Activated T-cell treated with anti-CD3 and anti-CD28 coated beads, Interleukin-2, amount 50 U/mL, for 72 hours (primary cell): ENCODE data around the gene IFTAP. TPM values are rescaled to one million over a fixed set of nuclear protein-coding genes. Genes with fewer than 3 reads are reported as not detected.
"Not testable (repeated sequence)": the region's sequence is repeated elsewhere in the genome, so short reads cannot be mapped to it uniquely, and the experiment has no call there.

Source experiments
- ATAC-seq, 2 donors: fragments of 150-1000 bp; cut with Tn5 transposase; replicated peaks in 1 of 2; 2 replicates each; pipeline ENCODE4 v1.10.0; 2021; ENCODE audit warnings: moderate library complexity in 2 of 2, mild to moderate bottlenecking in 1 of 2
- DNase-seq, 2 donors: peaks; one replicate each; pipeline ENCODE4 v3.0.0; 2021 to 2022; ENCODE audit warnings: mixed read lengths in 1 of 2
- H3K27ac Mint-ChIP-seq: one replicate; pipeline ENCODE4 v1.8.0; 2022; ENCODE audit warnings: mild to moderate bottlenecking, moderate library complexity, mixed read lengths
- H3K27me3 Mint-ChIP-seq: one replicate; pipeline ENCODE4 v1.8.0; 2022; ENCODE audit warnings: low read depth, mixed read lengths
- H3K36me3 Mint-ChIP-seq, 2 donors: one replicate each; pipeline ENCODE4 v1.8.0; 2022; ENCODE audit warnings: mixed read lengths in 2 of 2, mild to moderate bottlenecking in 1 of 2; ENCODE audit not compliant: insufficient read depth in 2 of 2
- H3K4me1 Mint-ChIP-seq: one replicate; pipeline ENCODE4 v1.8.0; 2022; ENCODE audit warnings: low read depth, mixed read lengths
- H3K4me3 Mint-ChIP-seq, 2 donors: one replicate each; pipeline ENCODE4 v1.8.0; 2022; ENCODE audit warnings: mild to moderate bottlenecking in 2 of 2, mixed read lengths in 2 of 2, moderate library complexity in 2 of 2
- H3K9me3 Mint-ChIP-seq, 2 donors: one replicate each; pipeline ENCODE4 v1.8.0; 2022; ENCODE audit warnings: mixed read lengths in 2 of 2
- total RNA-seq, 2 donors: library from RNA; stranded (reverse); gene quantifications; one replicate each; pipeline ENCODE4 v1.2.3, GENCODE V29; 2022

IFTAP gene
- total RNA-seq: 1 to 10 TPM; 3.9 to 4.1 TPM

GRCh38 chr11:36594316-36594989, at the start of gene IFTAP:
Gene IFTAP, plus strand, starts transcription at chr11:36594502. Its CDS starts 15,602 bp downstream, at chr11:36610104.
- H3K36me3 Mint-ChIP-seq: no peaks in the 10 kb centered on the region
- no peaks in the 10 kb centered on the region for H3K9me3 Mint-ChIP-seq
- H3K27me3 Mint-ChIP-seq: peaks cover 28% of the 10 kb centered on the region
- peak within 1 kb of the TSS; percentile 46 for H3K27ac Mint-ChIP-seq
- DNase-seq (peak; percentile 11 to 19), ATAC-seq (peak; percentile 75 to 77)
- peaks cover 25% of the 10 kb centered on the region for H3K4me1 Mint-ChIP-seq
- H3K4me3 Mint-ChIP-seq: peak within 1 kb of the TSS; percentile 90 to 93

GRCh38 chr11:36550385-36551115, 43.8 kb upstream of the IFTAP start:
- no peak for DNase-seq
- ATAC-seq: no peak
- Mint-ChIP-seq H3K27me3 (peaks cover 13% of the 10 kb centered on the region), H3K9me3 (peaks cover 0 to 4% of the 10 kb centered on the region in 2 donors), H3K36me3 (peaks cover 0 to 1% of the 10 kb centered on the region in 2 donors), H3K4me1 (no peaks in the 10 kb centered on the region), H3K4me3 (no peak overlapping the region), H3K27ac (no peak overlapping the region)

- H3K36me3 Mint-ChIP-seq, ATAC-seq, H3K4me3 Mint-ChIP-seq, DNase-seq, H3K27me3 Mint-ChIP-seq, H3K27ac Mint-ChIP-seq, H3K9me3 Mint-ChIP-seq: not testable (repeated sequence)
- H3K4me1 Mint-ChIP-seq: peaks cover 23% of the 10 kb centered on the region
These were observed 36.9 kb upstream of the IFTAP start for GRCh38 chr11:36557390-36557789.

- Mint-ChIP-seq H3K9me3 (peaks cover 0 to 3% of the 10 kb centered on the region in 2 donors), H3K36me3 (peaks cover 2 to 4% of the 10 kb centered on the region in 2 donors), H3K27ac (peak overlapping the region; percentile 9), H3K4me3 (peak overlapping the region in 1 of 2 donors; percentile 65), H3K4me1 (peaks cover 23% of the 10 kb centered on the region), H3K27me3 (peaks cover 6% of the 10 kb centered on the region)
- DNase-seq (no peak), ATAC-seq (no peak)
These were observed 36.3 kb upstream of the IFTAP start for GRCh38 chr11:36557991-36558390.

GRCh38 chr11:36558571-36559413, 35.5 kb upstream of the IFTAP start:
- Mint-ChIP-seq H3K4me1 (peaks cover 23% of the 10 kb centered on the region), H3K27ac (peak overlapping the region; percentile 9), H3K36me3 (peaks cover 2 to 4% of the 10 kb centered on the region in 2 donors), H3K27me3 (peaks cover 7% of the 10 kb centered on the region), H3K9me3 (peaks cover 0 to 3% of the 10 kb centered on the region in 2 donors), H3K4me3 (peak overlapping the region; percentile 65 to 68)
- ATAC-seq (peak; percentile 72 to 86), DNase-seq (no peak)

GRCh38 chr11:36564376-36565030, 29.8 kb upstream of the IFTAP start:
- Mint-ChIP-seq H3K4me1 (peaks cover 8% of the 10 kb centered on the region), H3K27me3 (peaks cover 40% of the 10 kb centered on the region), H3K9me3 (peaks cover 0 to 1% of the 10 kb centered on the region in 2 donors), H3K27ac (no peak overlapping the region), H3K4me3 (peak overlapping the region; percentile 67 to 91), H3K36me3 (no peaks in the 10 kb centered on the region)
- peak; percentile 36 to 43 for DNase-seq
- peak; percentile 58 to 64 for ATAC-seq

GRCh38 chr11:36565031-36565610, 29.2 kb upstream of the IFTAP start:
- Mint-ChIP-seq H3K36me3 (no peaks in the 10 kb centered on the region), H3K27ac (no peak overlapping the region), H3K9me3 (peaks cover 0 to 1% of the 10 kb centered on the region in 2 donors), H3K4me1 (peaks cover 5% of the 10 kb centered on the region), H3K27me3 (peaks cover 42% of the 10 kb centered on the region), H3K4me3 (peak overlapping the region in 1 of 2 donors; percentile 91)
- DNase-seq (no peak), ATAC-seq (no peak)

- Mint-ChIP-seq H3K9me3 (no peaks in the 10 kb centered on the region), H3K27me3 (peaks cover 55% of the 10 kb centered on the region), H3K36me3 (no peaks in the 10 kb centered on the region), H3K4me1 (peaks cover 5% of the 10 kb centered on the region), H3K4me3 (no peak overlapping the region), H3K27ac (no peak overlapping the region)
- DNase-seq (no peak), ATAC-seq (no peak)
These were observed 27.8 kb upstream of the IFTAP start for GRCh38 chr11:36566407-36567053.

GRCh38 chr11:36567694-36568093, 26.6 kb upstream of the IFTAP start, which contains the start of gene RAG1:
Gene RAG1, plus strand, starts transcription at chr11:36568007. Its CDS starts 5,298 bp downstream, at chr11:36573305.
- ATAC-seq: no peak
- no peaks in the 10 kb centered on the region for H3K9me3 Mint-ChIP-seq
- peaks cover 62% of the 10 kb centered on the region for H3K27me3 Mint-ChIP-seq
- no peak within 1 kb of the TSS for H3K27ac Mint-ChIP-seq
- no peaks in the 10 kb centered on the region for H3K36me3 Mint-ChIP-seq
- DNase-seq: no peak
- peaks cover 5% of the 10 kb centered on the region for H3K4me1 Mint-ChIP-seq
- H3K4me3 Mint-ChIP-seq: no peak within 1 kb of the TSS

GRCh38 chr11:36569095-36569494, 25.2 kb upstream of the IFTAP start:
- ATAC-seq (no peak), DNase-seq (no peak)
- Mint-ChIP-seq H3K4me3 (no peak overlapping the region), H3K4me1 (peaks cover 5% of the 10 kb centered on the region), H3K27ac (no peak overlapping the region), H3K36me3 (no peaks in the 10 kb centered on the region), H3K9me3 (no peaks in the 10 kb centered on the region), H3K27me3 (peaks cover 60% of the 10 kb centered on the region)

- H3K36me3 Mint-ChIP-seq: no peaks in the 10 kb centered on the region
- no peaks in the 10 kb centered on the region for H3K9me3 Mint-ChIP-seq
- no peaks in the 10 kb centered on the region for H3K4me1 Mint-ChIP-seq
- peaks cover 37% of the 10 kb centered on the region for H3K27me3 Mint-ChIP-seq
- no peak for ATAC-seq
- DNase-seq: no peak
- H3K27ac Mint-ChIP-seq: no peak overlapping the region
- H3K4me3 Mint-ChIP-seq: no peak overlapping the region
These were observed 19.8 kb upstream of the IFTAP start for GRCh38 chr11:36574486-36574885.

GRCh38 chr11:36577373-36577772, 16.9 kb upstream of the IFTAP start:
- Mint-ChIP-seq H3K27ac (no peak overlapping the region), H3K36me3 (peaks cover 2 to 5% of the 10 kb centered on the region in 2 donors), H3K27me3 (peaks cover 12% of the 10 kb centered on the region), H3K9me3 (peaks cover 6% of the 10 kb centered on the region in 2 donors), H3K4me3 (no peak overlapping the region), H3K4me1 (no peaks in the 10 kb centered on the region)
- no peak for ATAC-seq
- no peak for DNase-seq
